ENCODE results near the gene EYA2. TPM values are rescaled to one million over a fixed set of nuclear protein-coding genes. Genes with fewer than 3 reads are reported as not detected.
"Not testable (repeated sequence)": the region's sequence is repeated elsewhere in the genome, so short reads cannot be mapped to it uniquely, and the experiment has no call there.

The EYA2 gene
- polyA plus RNA-seq, 3 donors, result 0.49 to 0.83 (median 0.75) TPM

GRCh38 chr20:46894971-46895905 is 595 bp downstream of the EYA2 start:
- DNase-seq (ENCODE audit: low read depth in 3 of 3, low spot score in 2 of 3), result no peak

DNA sequence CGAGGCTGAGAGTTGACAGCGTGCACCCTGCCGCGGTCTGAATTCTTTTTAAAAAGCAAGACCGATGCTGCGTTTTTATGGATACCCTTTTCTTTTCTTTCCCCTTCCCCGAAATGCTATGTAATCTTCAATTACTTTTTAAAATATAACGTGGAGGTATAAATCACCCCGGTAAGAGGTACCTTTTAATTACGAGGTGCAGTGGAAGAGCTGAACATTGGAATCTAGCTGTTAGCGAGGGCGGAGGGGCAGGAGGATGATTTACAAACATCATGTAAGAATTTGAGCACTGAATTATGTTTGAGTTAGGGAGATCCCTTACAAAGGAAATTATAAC is 1.2 kb downstream of the EYA2 start:
- DNase-seq (ENCODE audit: low read depth in 3 of 3, low spot score in 2 of 3), result no peak

DNA sequence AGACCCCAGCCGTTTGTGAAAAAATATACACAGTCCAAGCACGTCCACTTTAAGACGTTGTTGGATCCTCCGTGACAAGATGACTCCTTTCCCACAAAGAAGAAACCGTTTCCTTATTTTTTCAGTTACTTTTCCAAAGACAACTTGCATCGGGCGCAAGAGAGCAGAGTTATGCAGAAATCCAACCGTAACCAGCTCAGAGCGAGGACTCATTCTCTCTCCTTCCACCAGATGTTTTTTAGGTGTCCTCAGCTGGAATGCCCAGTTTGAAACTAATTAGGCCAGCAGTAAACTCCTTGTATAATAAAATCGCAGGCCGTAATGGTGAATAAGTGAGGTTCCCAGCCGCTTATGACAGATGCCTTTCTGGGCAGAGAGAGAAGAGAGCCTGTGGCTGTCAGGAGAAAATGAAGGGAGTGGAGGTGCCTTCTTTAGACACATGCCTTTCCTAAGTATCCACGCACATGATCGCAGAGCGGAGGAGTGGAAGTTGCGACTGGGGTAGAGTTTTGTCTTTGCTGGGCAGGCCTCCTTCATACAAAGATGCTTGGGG is 2.8 kb downstream of the EYA2 start:
- DNase-seq (ENCODE audit: low read depth in 3 of 3, low spot score in 2 of 3), result no peak

- no peak for DNase-seq (ENCODE audit: low read depth in 3 of 3, low spot score in 2 of 3)
Measured at GRCh38 chr20:46898423-46898822, 3.8 kb downstream of the EYA2 start.

DNA sequence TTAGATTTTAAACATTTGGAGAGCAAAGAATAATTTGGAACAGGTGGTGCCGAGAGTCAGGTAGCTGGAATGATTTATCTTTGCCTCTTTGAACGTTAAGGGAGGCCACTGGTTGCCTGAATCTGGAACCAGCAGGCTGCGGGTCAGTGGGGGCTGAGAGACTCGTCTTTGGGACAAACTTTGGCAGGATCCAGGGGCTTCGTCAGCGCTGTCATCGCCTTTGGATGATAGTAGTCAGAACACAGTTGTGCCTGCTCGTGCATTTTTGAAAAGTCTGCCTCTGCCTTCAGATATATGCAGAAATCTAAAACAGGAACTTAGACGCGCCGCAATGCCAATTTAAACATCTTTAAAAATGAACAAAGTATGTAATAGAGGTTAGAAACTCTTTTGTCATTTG is 5.0 kb downstream of the EYA2 start:
- DNase-seq (ENCODE audit: low read depth in 3 of 3, low spot score in 2 of 3), result no peak

DNA sequence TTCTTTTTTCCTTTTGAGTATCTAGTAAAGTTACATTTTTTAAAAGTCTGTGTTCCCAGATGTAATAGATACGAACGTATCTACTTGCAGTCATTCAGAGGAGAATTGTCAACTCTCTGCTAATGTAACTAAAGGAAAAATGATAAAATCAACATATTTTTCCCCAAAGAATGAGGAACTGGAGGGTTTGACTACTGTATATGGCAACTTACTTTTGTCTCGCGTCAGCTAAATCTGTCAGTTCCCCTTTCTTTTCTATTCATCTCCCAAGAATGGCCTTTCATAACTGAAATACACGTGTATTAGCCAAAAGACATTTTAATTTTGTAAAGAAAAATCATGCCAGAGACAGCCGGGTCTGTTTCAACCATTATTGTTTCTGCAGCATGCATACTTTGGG is 5.4 kb downstream of the EYA2 start:
- no peak for DNase-seq (ENCODE audit: low read depth in 3 of 3, low spot score in 2 of 3)

DNA sequence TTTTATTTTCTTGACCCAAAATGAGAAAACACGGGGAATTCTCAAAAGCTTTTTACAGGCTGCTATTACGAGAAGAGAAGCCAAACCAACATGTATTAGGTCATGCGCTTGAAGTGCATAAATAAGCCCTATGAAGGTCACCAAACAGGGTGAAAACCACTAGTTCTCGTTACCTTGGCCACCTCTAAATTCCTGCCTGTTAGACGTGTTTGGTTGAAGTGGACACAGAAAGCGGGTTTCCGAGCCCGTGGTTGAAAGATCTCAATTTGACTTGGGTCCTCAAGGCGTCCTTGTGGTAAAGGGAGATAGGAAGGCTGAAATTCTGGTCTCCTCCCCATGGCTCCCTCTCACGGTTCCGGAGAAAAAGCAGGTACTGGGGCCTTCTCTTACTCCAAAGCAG is 6.2 kb downstream of the EYA2 start:
- no peak for DNase-seq (ENCODE audit: low read depth in 3 of 3, low spot score in 2 of 3)

DNA sequence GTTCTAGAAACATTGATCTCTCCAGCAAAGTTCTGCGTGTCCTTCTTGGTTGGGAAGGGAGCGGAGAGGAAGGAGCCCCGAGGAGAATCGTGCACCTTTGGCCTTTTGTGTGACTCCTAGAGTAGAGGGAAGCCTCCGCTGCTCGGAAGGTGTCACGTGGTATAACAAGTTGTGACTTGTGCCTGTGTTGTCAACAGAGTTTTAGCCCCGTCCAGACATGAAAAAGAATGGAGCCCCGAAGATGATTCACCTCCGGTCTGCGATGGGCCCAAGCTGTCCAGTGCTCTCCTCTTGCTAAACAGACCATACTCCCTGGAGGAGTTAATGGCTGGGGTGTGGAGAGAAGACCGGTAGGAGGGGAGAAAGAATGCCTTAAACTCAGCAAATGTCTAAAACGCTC is 7.0 kb downstream of the EYA2 start:
- DNase-seq (ENCODE audit: low read depth in 3 of 3, low spot score in 2 of 3), result no peak

GRCh38 chr20:46903256-46903655 is 8.6 kb downstream of the EYA2 start:
- DNase-seq (ENCODE audit: low read depth in 3 of 3, low spot score in 2 of 3), result no peak

DNA sequence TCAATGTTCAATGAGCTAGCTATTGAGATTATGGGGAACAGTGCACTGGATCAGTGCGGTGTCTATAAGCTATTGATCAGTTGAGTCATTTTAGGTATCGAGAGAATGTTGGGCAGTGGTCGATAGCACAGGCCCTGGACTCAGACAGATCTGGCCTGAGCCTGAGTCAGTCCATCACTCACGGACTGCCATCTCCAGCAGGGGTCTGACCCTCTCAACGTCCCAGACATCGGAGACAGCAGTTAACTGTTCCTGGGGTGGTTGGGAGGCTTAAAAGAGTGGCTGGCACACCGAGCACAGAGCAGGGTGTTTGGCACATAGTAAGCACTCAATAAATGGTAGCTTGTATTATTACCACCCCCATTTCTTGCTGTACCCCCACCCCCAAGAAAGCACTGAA is 9.3 kb downstream of the EYA2 start:
- no peak for DNase-seq (ENCODE audit: low read depth in 3 of 3, low spot score in 2 of 3)

GRCh38 chr20:46905364-46906125 is 10.9 kb downstream of the EYA2 start:
- DNase-seq (ENCODE audit: low read depth in 3 of 3, low spot score in 2 of 3), result no peak

DNA sequence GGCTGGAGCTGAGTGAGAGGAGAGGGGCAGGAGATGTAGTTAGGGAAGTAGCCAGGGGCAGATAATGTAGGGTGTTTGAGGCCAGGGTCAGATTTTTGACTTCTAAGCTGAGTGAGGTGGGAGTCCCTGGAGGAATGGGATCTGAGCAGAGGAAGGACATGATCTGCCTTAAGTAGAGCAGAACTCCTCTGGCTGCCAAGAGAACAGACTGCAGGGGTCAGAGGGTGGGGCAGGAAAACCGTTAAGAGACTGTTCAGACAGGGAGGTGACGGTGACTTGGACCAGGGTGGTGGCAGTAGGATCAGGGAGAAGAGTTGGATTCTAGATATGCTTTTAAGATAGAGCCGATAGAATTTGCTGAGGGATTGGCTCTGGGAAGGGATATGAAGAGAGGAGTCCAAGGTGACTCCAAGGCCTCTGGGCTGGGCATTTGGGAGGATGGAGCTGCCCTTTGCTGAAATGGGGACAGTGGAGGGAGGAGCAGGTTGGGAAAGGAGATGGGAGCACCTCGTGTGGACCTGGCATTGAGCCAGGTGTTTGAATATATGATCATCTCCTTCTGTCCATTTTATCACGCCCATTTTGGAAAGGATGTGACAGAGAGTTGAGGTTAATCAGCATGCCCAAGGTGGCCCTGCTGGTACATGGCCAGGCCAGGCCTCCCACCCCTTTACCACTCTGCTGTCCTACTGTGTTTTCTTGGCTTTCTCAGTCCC is 18.8 kb downstream of the EYA2 start:
- no peak for DNase-seq (ENCODE audit: low read depth in 3 of 3, low spot score in 2 of 3)

DNA sequence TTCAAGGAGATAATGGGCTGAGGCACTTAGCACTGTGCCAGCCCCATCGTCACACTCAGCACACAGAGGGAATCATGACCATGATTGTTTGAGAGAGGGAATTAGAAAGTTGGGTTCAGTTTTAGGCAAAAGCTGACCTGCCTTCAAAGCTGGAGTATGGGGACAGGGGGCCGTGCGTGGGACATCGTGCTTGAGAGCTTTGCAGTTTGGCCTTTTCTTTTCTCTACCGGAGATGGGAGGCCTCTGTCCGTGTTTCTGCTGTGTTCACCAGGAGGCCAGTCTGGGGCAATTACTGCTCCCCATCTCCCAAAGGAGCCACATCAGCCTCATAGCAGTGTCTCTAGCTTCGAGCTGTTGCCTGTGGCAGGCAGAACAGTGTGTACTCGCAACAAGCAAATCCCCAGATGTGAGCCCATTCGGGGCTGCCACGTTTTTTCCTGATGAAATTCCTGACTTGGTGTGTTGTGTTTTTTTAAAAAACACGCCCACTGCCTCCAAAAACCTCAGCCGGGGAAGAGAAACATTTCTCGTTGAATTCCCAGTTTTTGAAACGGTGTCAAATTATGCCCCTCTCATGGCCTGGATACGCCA is 20.2 kb downstream of the EYA2 start:
- DNase-seq (ENCODE audit: low read depth in 3 of 3, low spot score in 2 of 3), result no peak

GRCh38 chr20:46915575-46916257 is 21.1 kb downstream of the EYA2 start:
- no peak for DNase-seq (ENCODE audit: low read depth in 3 of 3, low spot score in 2 of 3)

GRCh38 chr20:46916258-46916603 is 21.6 kb downstream of the EYA2 start:
- no peak for DNase-seq (ENCODE audit: low read depth in 3 of 3, low spot score in 2 of 3)

DNA sequence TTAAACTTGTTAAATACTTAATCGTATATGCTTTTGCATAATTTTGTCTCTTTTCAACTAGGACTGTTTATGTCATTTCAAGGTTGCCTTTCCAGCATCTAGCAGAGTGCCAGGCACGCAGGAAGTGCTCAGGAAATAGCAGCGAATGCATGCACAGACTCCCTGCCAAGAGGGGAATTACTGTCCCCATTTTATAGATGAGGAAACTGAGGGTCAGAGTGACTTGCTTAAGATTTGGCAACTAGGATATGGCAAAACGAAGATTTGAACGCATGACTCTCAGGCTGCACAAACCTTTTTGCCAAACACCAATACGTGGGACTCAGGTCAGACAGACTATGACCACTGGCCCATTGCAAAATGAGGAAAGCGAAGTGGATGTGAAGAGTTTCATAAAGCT is 22.5 kb downstream of the EYA2 start:
- no peak for DNase-seq (ENCODE audit: low read depth in 3 of 3, low spot score in 2 of 3)

GRCh38 chr20:46920114-46920513 is 25.5 kb downstream of the EYA2 start:
- no peak for DNase-seq (ENCODE audit: low read depth in 3 of 3, low spot score in 2 of 3)

DNA sequence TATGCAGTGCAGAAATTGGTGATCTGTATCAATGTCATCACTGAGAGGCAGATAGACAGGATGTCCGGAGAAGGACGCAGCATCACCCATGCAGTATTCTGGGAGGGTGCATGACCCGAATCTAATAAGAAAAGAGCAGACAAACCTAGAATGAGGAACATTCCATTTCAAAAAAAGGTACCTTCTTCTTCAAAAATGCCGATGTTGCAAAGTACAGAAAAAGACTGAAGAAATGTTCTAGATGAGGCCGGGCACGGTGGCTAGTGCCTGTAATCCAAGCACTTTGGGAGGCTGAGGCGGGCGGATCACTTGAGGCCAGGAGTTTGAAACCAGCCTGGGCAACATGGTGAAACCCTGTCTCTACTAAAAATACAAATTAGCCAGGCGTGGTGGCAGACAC is 28.2 kb downstream of the EYA2 start:
- DNase-seq (ENCODE audit: low read depth in 3 of 3, low spot score in 2 of 3), result not testable (repeated sequence)

- no peak for DNase-seq (ENCODE audit: low read depth in 3 of 3, low spot score in 2 of 3)
Measured at GRCh38 chr20:46923550-46923949, 28.9 kb downstream of the EYA2 start.

DNA sequence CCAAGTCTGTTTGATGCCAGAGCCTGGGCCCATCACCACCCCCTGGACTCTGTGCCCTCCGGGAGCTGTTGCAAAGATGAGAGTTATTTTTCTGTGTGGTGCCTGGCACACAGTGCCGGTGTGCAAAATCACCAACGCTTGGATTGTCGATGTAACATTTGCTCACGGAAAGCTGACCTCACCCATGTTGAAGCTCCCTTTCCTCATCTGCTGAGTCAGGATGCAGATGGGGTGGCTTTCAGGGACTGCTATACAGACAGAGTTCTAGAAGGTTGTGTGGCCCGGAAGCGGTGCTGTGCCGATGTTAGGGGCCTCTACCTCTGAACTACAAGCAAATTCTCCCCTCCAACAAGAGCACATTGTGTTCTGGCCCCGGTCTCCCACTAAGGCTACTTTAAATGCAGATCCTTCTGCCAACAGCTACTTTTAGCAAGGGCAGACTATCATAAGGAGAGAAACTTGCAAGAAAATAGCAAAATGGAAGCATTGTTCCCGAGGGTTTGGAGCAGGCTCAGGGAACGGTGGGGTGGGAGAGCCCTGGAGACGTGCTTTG is 34.0 kb downstream of the EYA2 start:
- no peak for DNase-seq (ENCODE audit: low read depth in 3 of 3, low spot score in 2 of 3)
